HG03432 (cell line): Measurements from ENCODE around the gene DNAH17.

Experiments
- ATAC-seq: cut with Tn5 transposase; IDR thresholded peaks from one replicate; pipeline ENCODE4 v1.9.1; 2021; ENCODE audit warnings: mild to moderate bottlenecking, moderate library complexity; ENCODE audit not compliant: unreplicated experiment

DNAH17 gene

GRCh38 chr17:78399693-78400144, 177.5 kb downstream of the DNAH17 start:
- no peak for ATAC-seq

GRCh38 chr17:78399028-78399692, 178.0 kb downstream of the DNAH17 start:
- ATAC-seq = no peak

- ATAC-seq = no peak
Measured at GRCh38 chr17:78398390-78398789, 178.8 kb downstream of the DNAH17 start.

GRCh38 chr17:78397681-78398101, 179.5 kb downstream of the DNAH17 start:
- no peak for ATAC-seq

- no peak for ATAC-seq
Measured at GRCh38 chr17:78396441-78397337, 180.5 kb downstream of the DNAH17 start.

- ATAC-seq = no peak
Measured at GRCh38 chr17:78395155-78395554, 182.0 kb downstream of the DNAH17 start.

GRCh38 chr17:78394209-78394608, 183.0 kb downstream of the DNAH17 start:
- ATAC-seq = no peak

- no peak for ATAC-seq
Measured at GRCh38 chr17:78393575-78393974, 183.6 kb downstream of the DNAH17 start.

- ATAC-seq = no peak
Measured at GRCh38 chr17:78392295-78392694, 184.9 kb downstream of the DNAH17 start.

GRCh38 chr17:78391843-78392242, 185.4 kb downstream of the DNAH17 start:
- no peak for ATAC-seq

- no peak for ATAC-seq
Measured at GRCh38 chr17:78391051-78391431, 186.2 kb downstream of the DNAH17 start.

- no peak for ATAC-seq
Measured at GRCh38 chr17:78390241-78391050, 186.8 kb downstream of the DNAH17 start.

GRCh38 chr17:78387977-78388941, 188.9 kb downstream of the DNAH17 start:
- peak; percentile 26 for ATAC-seq

- ATAC-seq = peak; percentile 20
Measured at GRCh38 chr17:78384479-78385175, 192.6 kb downstream of the DNAH17 start.

- peak; percentile 41 for ATAC-seq
Measured at GRCh38 chr17:78383725-78384471, 193.3 kb downstream of the DNAH17 start.

- ATAC-seq = no peak
Measured at GRCh38 chr17:78381601-78382232, 195.5 kb downstream of the DNAH17 start.

- ATAC-seq = no peak
Measured at GRCh38 chr17:78380370-78380769, 196.8 kb downstream of the DNAH17 start.

GRCh38 chr17:78379131-78379491, 198.1 kb downstream of the DNAH17 start:
- no peak for ATAC-seq
